Measurements from ENCODE around the gene CAMK2N1.
"Not testable (repeated sequence)": the region's sequence is repeated elsewhere in the genome, so short reads cannot be mapped to it uniquely, and the experiment has no call there.

DNA sequence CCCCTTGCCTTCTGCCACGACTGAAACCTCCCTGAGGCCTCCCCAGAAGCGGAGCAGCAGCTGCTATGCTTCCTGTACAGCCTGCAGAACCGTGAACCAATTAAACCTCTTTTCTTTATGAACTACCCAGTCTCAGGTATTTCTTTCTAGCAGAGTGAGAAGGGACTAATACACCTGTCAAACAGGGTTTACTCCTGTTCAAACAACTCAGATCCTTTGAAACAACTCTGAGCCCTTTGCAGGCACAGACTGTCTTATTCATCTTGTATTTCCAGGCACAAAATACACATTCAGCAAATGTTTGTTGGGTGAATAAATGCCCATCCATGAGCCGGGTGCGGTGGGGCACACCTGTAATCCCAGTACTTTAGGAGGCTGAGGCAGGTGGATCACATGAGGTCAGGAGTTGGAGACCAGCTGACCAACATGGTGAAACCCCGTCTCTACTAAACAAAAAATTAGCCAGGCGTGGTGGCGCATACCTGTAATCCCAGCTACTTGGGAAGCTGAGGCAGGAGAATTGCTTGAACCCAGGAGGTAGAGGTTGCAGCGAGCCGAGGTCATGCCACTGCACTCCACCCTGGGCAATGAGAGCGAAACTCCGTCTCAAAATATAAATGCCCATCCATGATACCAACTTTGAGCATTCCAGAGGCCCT, 10.8 kb upstream of the CAMK2N1 start:
- not testable (repeated sequence) for TF ChIP-seq POLR2A, CTCF (IDR thresholded peaks at IDR 0.05)

All from heart left ventricle (tissue), 13 donors.